Right ventricle myocardium inferior (tissue), 1 donor: ENCODE measurements around the gene ZNF93. TPM values are rescaled to one million over a fixed set of nuclear protein-coding genes. Genes with fewer than 3 reads are reported as not detected.
"Not testable (repeated sequence)": the region's sequence is repeated elsewhere in the genome, so short reads cannot be mapped to it uniquely, and the experiment has no call there.

Experiments
- ATAC-seq: fragments of 200-7000 bp; cut with Tn5 transposase; one replicate; pipeline ENCODE4 v1.9.1; 2020; ENCODE audit warnings: mild to moderate bottlenecking, moderate library complexity
- DNase-seq: peaks from one replicate; pipeline ENCODE4 v3.0.0; 2021; ENCODE audit errors: missing footprints
- intact Hi-C: fragments of 100-400 bp; cut with DNase I; formaldehyde crosslinking; loops from one replicate; pipeline ENCODE4 v1.11.0; 2022
- total RNA-seq: library from RNA; stranded (reverse); fragmentation: NEBNext Ultra II Directional; extraction: Animal tissue kit (Norgen Biotek cat#: 25700); gene quantifications from one replicate; pipeline ENCODE4 v1.2.1, GENCODE V29; 2021
- donor health status: DM: no; HTN: yes; CAD: no; lungs with severe emphysema.

The ZNF93 gene
- total RNA-seq, 1 donor from 2014 or later = 1.7 TPM

GRCh38 chr19:19930417-19930816 is 29.7 kb downstream of the ZNF93 start:
- ATAC-seq, intact Hi-C loops: not testable (repeated sequence)
- DNase-seq = peak; percentile 73

GRCh38 chr19:19933432-19934314 is 32.9 kb downstream of the ZNF93 start:
- DNase-seq, intact Hi-C loops: not testable (repeated sequence)

GRCh38 chr19:19937403-19937802 is 36.7 kb downstream of the ZNF93 start:
- intact Hi-C loops = no loop called here
- no peak for DNase-seq
- no peak for ATAC-seq

More at GRCh38 chr19:19933432-19934314, 32.9 kb downstream of the ZNF93 start:
- not testable (repeated sequence) for ATAC-seq

- no peak for ATAC-seq
- intact Hi-C loops = no loop called here
Observed at GRCh38 chr19:19938449-19938848, 37.7 kb downstream of the ZNF93 start.

DNA sequence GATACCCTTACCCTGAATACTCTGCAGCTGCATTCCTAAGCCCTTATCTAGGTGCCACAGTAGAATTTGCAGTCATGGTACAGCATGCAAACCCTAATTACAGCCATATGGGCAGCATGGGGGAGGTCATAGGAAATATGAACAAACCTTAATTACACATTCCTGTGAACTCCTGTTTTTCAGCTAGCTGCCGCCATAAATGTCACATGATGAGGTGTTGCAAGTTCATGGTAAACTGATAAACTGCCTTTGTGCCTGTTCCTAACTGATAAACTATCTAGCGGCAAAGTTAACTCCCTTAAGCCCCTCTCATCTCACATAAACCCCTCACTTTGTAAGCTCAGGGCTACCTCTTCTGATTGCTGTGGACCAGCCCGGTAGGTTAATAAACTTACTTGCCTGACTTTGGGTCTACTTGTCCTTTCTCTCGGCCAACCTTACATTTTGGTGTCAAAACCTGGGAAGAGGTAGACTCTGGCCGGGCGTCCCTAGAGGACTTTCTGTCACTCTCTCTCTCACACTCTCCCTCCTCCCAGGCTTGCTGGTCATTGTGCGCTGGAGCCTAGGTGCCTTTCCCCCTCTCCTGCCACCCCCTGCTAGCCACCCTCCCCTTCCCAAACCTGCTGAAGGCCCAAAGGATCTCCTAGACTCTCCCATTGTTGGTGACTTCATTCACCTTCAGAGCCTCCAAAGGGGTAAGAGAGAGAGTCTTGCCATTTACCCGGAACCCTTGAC is 43.3 kb downstream of the ZNF93 start:
- intact Hi-C loops = no loop called here
- ATAC-seq (no peak), DNase-seq (no peak)

More at GRCh38 chr19:19938449-19938848, 37.7 kb downstream of the ZNF93 start:
- no peak for DNase-seq

- ATAC-seq (no peak), DNase-seq (no peak)
- intact Hi-C loops = no loop called here
Observed at GRCh38 chr19:19944583-19944880, 43.8 kb downstream of the ZNF93 start.

DNA sequence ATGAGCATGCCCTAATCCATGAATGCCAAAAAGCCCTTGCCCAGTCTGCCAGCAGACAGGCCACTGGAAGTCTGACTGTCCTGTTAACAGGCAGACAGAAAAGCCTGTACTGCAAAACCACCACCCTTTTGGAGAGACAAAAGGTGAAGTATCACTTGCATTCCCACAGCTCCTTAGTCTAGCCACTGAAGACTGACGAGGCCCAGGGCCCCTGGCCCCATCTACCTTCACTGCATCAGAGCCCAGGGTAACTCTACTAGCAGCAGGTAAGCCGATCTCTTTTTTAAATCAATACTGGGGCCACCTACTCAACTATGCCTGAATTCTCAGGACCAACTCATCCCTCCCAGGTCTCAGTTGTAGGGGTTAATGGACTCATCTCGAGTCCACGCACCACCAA is 45.5 kb downstream of the ZNF93 start:
- intact Hi-C loops = no loop called here
- DNase-seq (no peak), ATAC-seq (no peak)

DNA sequence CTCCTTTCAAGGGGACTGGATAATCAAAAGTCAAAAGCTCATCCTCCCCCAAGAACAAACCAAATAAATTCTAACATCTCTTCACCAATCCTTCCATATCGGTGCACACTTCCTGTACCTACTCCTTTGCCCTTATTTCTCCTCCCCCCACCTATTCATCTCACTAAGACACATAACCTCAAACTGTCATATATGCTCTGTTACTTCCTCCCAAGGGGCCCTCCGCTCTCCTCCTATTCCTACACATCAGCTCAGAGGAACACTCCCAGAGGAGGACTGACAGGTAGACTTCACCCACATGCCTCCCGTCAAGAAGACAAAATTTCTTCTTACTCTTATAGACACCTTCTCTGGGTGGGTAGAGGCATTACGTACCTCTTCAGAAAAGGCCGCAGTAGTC is 48.1 kb downstream of the ZNF93 start:
- DNase-seq = no peak
- intact Hi-C loops = no loop called here
- no peak for ATAC-seq

DNA sequence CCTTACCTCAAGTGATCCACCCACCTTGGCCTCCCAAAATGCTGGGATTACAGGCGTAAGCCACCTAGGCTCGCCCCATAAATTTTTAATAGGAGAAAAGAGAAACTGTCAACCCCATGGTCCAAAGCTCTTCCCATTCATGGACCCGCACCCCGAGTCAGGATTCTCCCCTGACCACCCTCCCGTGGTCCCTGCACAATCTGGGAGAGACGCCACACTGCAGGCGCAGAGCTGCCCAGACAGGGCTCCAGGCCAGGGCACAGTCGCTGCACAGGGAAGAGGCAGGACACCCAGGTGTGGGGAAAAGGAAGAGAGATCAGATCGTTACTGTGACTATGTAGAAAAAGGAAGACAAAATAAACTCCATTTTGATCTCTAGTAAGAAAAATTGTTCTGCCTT is 54.5 kb downstream of the ZNF93 start:
- DNase-seq (no peak), ATAC-seq (no peak)
- intact Hi-C loops = no loop called here

DNA sequence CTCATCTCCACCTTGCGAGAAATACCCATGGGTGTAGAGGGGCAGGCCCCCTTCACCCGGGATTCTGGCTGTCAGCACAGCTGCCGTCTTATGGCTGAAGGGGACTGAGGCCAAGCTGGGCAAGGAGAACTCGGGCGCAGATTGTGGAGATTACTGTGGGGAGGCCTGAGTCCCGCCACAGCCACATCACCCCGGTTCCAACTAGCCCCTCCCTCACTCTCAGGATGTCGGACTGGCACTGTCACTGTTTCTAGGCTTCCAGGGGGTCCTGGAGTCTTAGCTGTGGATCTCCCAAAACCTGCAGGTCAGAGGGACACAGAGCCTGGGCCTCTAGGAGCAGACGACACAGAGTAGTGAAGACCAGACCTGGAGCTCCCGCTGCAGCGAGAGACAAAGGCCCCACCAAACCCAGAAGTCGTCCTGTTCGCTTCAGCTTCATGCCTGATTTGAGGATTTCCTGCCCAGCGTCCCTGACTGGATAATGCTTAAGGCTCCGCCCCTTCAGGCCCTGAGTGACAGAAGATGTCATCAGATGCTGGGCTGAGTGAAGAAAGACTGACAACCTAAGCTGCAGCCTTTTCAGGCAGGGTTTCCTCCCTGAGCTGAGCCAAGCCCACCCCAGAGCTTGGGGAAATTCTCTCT is 55.8 kb downstream of the ZNF93 start:
- ATAC-seq (no peak), DNase-seq (no peak)
- intact Hi-C loops = no loop called here

- intact Hi-C loops = loop anchor here (2.0 kb wide), 1 partner anchor 425 kb away; no protein-coding TSS in a partner anchor
- ATAC-seq, DNase-seq: not testable (repeated sequence)
Observed at GRCh38 chr19:19957766-19958165, 57.0 kb downstream of the ZNF93 start.

GRCh38 chr19:19959151-19959799 is 58.5 kb downstream of the ZNF93 start:
- intact Hi-C loops = loop anchor here (2.0 kb wide), 1 partner anchor 426 kb away; no protein-coding TSS in a partner anchor
- DNase-seq = peak; percentile 77
- ATAC-seq = not testable (repeated sequence)

GRCh38 chr19:19964416-19964815 is 63.7 kb downstream of the ZNF93 start:
- intact Hi-C loops = no loop called here

DNA sequence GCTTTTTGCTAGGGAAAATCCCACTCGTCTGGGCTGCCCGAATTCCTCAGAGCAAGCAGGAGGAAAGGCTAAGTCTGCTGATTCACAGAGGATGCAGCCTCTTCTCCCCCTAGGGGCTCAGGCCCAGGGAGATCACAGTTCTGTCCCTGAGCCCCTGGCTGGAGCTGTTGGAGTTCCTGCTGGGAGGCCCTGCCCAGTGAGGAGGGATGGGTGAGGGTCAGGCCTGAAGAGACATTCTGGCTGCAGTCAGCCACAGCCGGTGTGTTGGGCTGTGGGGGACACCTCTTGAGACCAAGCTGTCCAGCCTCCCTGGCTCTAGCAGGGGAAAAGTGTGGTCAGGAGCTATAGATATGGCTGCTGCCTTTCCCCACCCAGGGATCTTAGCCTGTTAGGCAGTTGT is 65.4 kb downstream of the ZNF93 start:
- intact Hi-C loops, DNase-seq: not testable (repeated sequence)

More at GRCh38 chr19:19964416-19964815, 63.7 kb downstream of the ZNF93 start:
- ATAC-seq = no peak
- DNase-seq = no peak

GRCh38 chr19:19966862-19967261 is 66.1 kb downstream of the ZNF93 start:
- intact Hi-C loops = no loop called here
- DNase-seq = no peak

More for the DNA sequence above, 65.4 kb downstream of the ZNF93 start:
- ATAC-seq = not testable (repeated sequence)

More at GRCh38 chr19:19966862-19967261, 66.1 kb downstream of the ZNF93 start:
- ATAC-seq = no peak
